Activated CD4-positive, alpha-beta T cell treated with anti-CD3 and anti-CD28 coated beads, Interleukin-10, Interleukin-2, amounts not matched to agents 100 ng/mL and 50 ng/mL, durations not matched to agents 16 hours and 8 hours (primary cell): Measurements from ENCODE around the gene RASAL3.

Experiments
- DNase-seq: peaks from one replicate; pipeline ENCODE4 v3.0.0-alpha.2; 2020

Gene RASAL3

GRCh38 chr19:15471639-15472101 is 7.3 kb upstream of the RASAL3 start:
- no peak for DNase-seq

GRCh38 chr19:15469513-15470297 is 5.4 kb upstream of the RASAL3 start:
- peak; percentile 30 for DNase-seq

- no peak for DNase-seq
Observed at GRCh38 chr19:15468675-15469512, 4.5 kb upstream of the RASAL3 start.

GRCh38 chr19:15467734-15468214 is 3.4 kb upstream of the RASAL3 start:
- DNase-seq = no peak

GRCh38 chr19:15466851-15467733 is 2.7 kb upstream of the RASAL3 start:
- peak; percentile 95 for DNase-seq

- DNase-seq = peak; percentile 91
Observed at GRCh38 chr19:15463861-15464371, 428 bp downstream of the RASAL3 start.

GRCh38 chr19:15461694-15462093 is 2.6 kb downstream of the RASAL3 start:
- DNase-seq = no peak

- no peak for DNase-seq
Observed at GRCh38 chr19:15457701-15458484, 6.5 kb downstream of the RASAL3 start.

GRCh38 chr19:15456871-15457700 is 7.3 kb downstream of the RASAL3 start:
- DNase-seq = peak; percentile 28

- DNase-seq = no peak
Observed at GRCh38 chr19:15456441-15456840, 7.9 kb downstream of the RASAL3 start.

GRCh38 chr19:15455996-15456395 is 8.3 kb downstream of the RASAL3 start:
- no peak for DNase-seq

- no peak for DNase-seq
Observed at GRCh38 chr19:15453906-15454860, 10.2 kb downstream of the RASAL3 start.

GRCh38 chr19:15453091-15453578 is 11.2 kb downstream of the RASAL3 start:
- DNase-seq = no peak

- peak; percentile 21 for DNase-seq
Observed at GRCh38 chr19:15452111-15453047, 12.0 kb downstream of the RASAL3 start.

- DNase-seq = no peak
Observed at GRCh38 chr19:15450528-15450890, 13.8 kb downstream of the RASAL3 start.

- peak; percentile 84 for DNase-seq
Observed at GRCh38 chr19:15449620-15450527, 14.5 kb downstream of the RASAL3 start, which contains the start of gene WIZ. Gene WIZ (minus strand): TSS chr19:15449956. CDS start chr19:15448307, 1,649 bp downstream.
